Peyer's patch (tissue), 4 donors: ENCODE results near the gene IRX1.

Experiments
- POLR2A ChIP-seq, 2 donors: fragments of 450-650 bp; IDR thresholded peaks; one replicate each; pipeline ENCODE4 v1.5.1; 2017; ENCODE audit warnings: antibody characterized with exemption in 2 of 2, mild to moderate bottlenecking in 2 of 2, moderate library complexity in 2 of 2
- TF ChIP-seq, protein P1 (sequence below), 6 experiments: fragments of 450-650 bp in 4 of 6; fragments of 200-600 bp in 2 of 6; sonication (generic) in 1 of 6; IDR thresholded peaks; one replicate each; pipeline ENCODE4 v1.5.1; 2017 to 2019; ENCODE audit warnings: antibody characterized with exemption in 6 of 6, mild to moderate bottlenecking in 3 of 6, moderate library complexity in 1 of 6

DNA sequence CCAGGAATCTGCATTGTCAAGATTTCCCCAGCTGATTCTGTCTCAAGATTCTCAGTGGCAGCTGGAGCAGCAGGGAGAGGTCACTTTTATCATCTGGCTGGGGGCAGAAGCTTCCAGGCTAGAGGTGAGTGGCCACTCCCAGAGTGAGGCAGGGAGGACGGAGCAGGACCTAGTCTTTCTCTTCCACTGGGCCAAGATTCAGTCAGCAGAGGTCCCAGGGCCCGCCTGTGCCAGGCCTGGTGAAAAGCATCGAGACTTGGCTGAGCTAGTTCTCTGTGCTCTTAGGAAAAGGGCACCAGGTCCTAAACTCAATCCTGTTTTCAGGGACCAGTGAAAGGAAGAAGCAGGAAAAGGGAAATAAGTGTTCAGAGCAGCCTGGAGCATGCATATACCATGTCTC is 46.6 kb downstream of the IRX1 start:
- TF ChIP-seq, protein P1, sequence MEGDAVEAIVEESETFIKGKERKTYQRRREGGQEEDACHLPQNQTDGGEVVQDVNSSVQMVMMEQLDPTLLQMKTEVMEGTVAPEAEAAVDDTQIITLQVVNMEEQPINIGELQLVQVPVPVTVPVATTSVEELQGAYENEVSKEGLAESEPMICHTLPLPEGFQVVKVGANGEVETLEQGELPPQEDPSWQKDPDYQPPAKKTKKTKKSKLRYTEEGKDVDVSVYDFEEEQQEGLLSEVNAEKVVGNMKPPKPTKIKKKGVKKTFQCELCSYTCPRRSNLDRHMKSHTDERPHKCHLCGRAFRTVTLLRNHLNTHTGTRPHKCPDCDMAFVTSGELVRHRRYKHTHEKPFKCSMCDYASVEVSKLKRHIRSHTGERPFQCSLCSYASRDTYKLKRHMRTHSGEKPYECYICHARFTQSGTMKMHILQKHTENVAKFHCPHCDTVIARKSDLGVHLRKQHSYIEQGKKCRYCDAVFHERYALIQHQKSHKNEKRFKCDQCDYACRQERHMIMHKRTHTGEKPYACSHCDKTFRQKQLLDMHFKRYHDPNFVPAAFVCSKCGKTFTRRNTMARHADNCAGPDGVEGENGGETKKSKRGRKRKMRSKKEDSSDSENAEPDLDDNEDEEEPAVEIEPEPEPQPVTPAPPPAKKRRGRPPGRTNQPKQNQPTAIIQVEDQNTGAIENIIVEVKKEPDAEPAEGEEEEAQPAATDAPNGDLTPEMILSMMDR (IDR thresholded peaks at IDR 0.05): no peak
- TF ChIP-seq POLR2A (IDR thresholded peaks at IDR 0.05): no peak
